Neural progenitor cell (in vitro differentiated cells): Measurements from ENCODE around the gene RILPL1.

ENCODE experiments used
- CTCF ChIP-seq: fragments of 200-600 bp; sonication (generic); IDR thresholded peaks from 2 replicates; pipeline ENCODE4 v1.5.1; 2017; ENCODE audit warnings: antibody characterized with exemption, mild to moderate bottlenecking
- EZH2 ChIP-seq: fragments of 200-600 bp; sonication (generic); IDR thresholded peaks from 2 replicates; pipeline ENCODE4 v1.6.1; 2017; ENCODE audit warnings: antibody characterized with exemption, mild to moderate bottlenecking, moderate library complexity

GRCh38 chr12:123530668-123531067 lies 2.9 kb downstream of the RILPL1 start:
- TF ChIP-seq CTCF (no peak), EZH2 (no peak)
